H1 (cell line): ENCODE data around the gene MATR3. TPM values are rescaled to one million over a fixed set of nuclear protein-coding genes. Genes with fewer than 3 reads are reported as not detected.
"Not testable (repeated sequence)": the region's sequence is repeated elsewhere in the genome, so short reads cannot be mapped to it uniquely, and the experiment has no call there.

Experiments used
- CTCF ChIA-PET: fragments of 300-600 bp; sonication (Branson Sonifier 250); formaldehyde crosslinking; loops from one replicate; lab custom pipeline; 2021; ENCODE audit not compliant: partially characterized antibody; lab: Charles Lee
- POLR2A ChIA-PET: fragments of 300-600 bp; sonication (Branson Sonifier 250); formaldehyde crosslinking; loops from one replicate; lab custom pipeline; 2021; ENCODE audit warnings: inconsistent platforms; ENCODE audit not compliant: partially characterized antibody; lab: Charles Lee
- DNase-seq, 2 experiments: peaks; one replicate each; pipeline versions ENCODE4 v3.0.0 to v3.0.0-alpha.2; 2010 to 2022; ENCODE audit warnings: low spot score in 2 of 2, low read depth in 1 of 2, mixed read lengths in 1 of 2
- FAIRE-seq: peaks from 2 replicates; lab custom pipeline; 2011; peaks lifted over from hg19 to GRCh38; lab: Jason Lieb, UNC
- H2AFZ ChIP-seq: 2 replicates; pipeline ENCODE4 v1.8.1; 2012; ENCODE audit warnings: low read length, inconsistent platforms
- H2AK5ac ChIP-seq: 2 replicates; pipeline ENCODE4 v1.6.1; 2013; ENCODE audit warnings: low read depth, low read length
- H2BK120ac ChIP-seq: replicated peaks from 2 replicates; pipeline ENCODE3; 2013; ENCODE audit warnings: low read depth, low read length, inconsistent platforms
- H2BK12ac ChIP-seq: 2 replicates; pipeline ENCODE4 v1.6.1; 2013; ENCODE audit warnings: low read depth, low read length
- H2BK15ac ChIP-seq: 2 replicates; pipeline ENCODE4 v1.6.1; 2013; ENCODE audit warnings: low read length
- H2BK20ac ChIP-seq: 2 replicates; pipeline ENCODE4 v1.6.1; 2013; ENCODE audit warnings: low read length
- H2BK5ac ChIP-seq: 2 replicates; pipeline ENCODE4 v1.6.1; 2013; ENCODE audit warnings: low read depth, low read length
- H3K14ac ChIP-seq: 2 replicates; pipeline ENCODE4 v1.6.1; 2013; ENCODE audit warnings: inconsistent platforms; ENCODE audit not compliant: insufficient read length
- H3K18ac ChIP-seq: 2 replicates; pipeline ENCODE4 v1.6.1; 2013; ENCODE audit warnings: low read length; ENCODE audit errors: extremely low read depth
- H3K23ac ChIP-seq: 2 replicates; pipeline ENCODE4 v1.6.1; 2013; ENCODE audit warnings: inconsistent platforms; ENCODE audit not compliant: insufficient read length
- H3K23me2 ChIP-seq: 2 replicates; pipeline ENCODE4 v1.6.1; 2013; ENCODE audit warnings: low read depth, low read length
- H3K27ac ChIP-seq: 2 replicates; pipeline ENCODE4 v1.6.1; 2011; ENCODE audit warnings: low read depth, low read length, inconsistent platforms
- H3K27me3 ChIP-seq, 4 experiments: replicated peaks in 1 of 4; 1 replicate in 1 of 4; 2 replicates in 3 of 4; pipeline versions ENCODE4 v1.6.1 to v1.8.1; 2011 to 2013; ENCODE audit warnings: low read length in 3 of 4, mild to moderate bottlenecking in 3 of 4, inconsistent platforms in 2 of 4, mixed read lengths in 2 of 4, moderate library complexity in 1 of 4; ENCODE audit not compliant: control insufficient read depth in 3 of 4, insufficient read depth in 3 of 4; ENCODE audit errors: extremely low read depth in 1 of 4
- H3K36me3 ChIP-seq, 4 experiments: 2 replicates each; pipeline versions ENCODE4 v1.6.1 to v1.8.1; 2011 to 2013; ENCODE audit warnings: mild to moderate bottlenecking in 4 of 4, low read length in 3 of 4, moderate library complexity in 2 of 4, control low read depth in 1 of 4, inconsistent platforms in 1 of 4; ENCODE audit not compliant: insufficient read depth in 4 of 4, control insufficient read depth in 2 of 4
- H3K4ac ChIP-seq: replicated peaks from 2 replicates; pipeline ENCODE3; 2013; ENCODE audit warnings: low read length, low read depth, mixed read lengths, inconsistent platforms; ENCODE audit not compliant: insufficient read length
- H3K4me1 ChIP-seq, 4 experiments: replicated peaks in 1 of 4; 1 replicate in 1 of 4; 2 replicates in 3 of 4; pipeline versions ENCODE4 v1.6.1 to v1.8.1; 2011 to 2013; ENCODE audit warnings: low read length in 3 of 4, inconsistent platforms in 2 of 4, mixed read lengths in 1 of 4; ENCODE audit not compliant: insufficient read depth in 4 of 4, control insufficient read depth in 3 of 4
- H3K4me2 ChIP-seq, 2 experiments: 2 replicates each; pipeline versions ENCODE4 v1.6.1 to v1.8.1; 2011 to 2013; ENCODE audit warnings: low read depth in 2 of 2, low read length in 2 of 2, control low read depth in 1 of 2, inconsistent platforms in 1 of 2, mild to moderate bottlenecking in 1 of 2; ENCODE audit not compliant: insufficient read depth in 1 of 2
- H3K4me3 ChIP-seq, 4 experiments: fragments of 200-600, 300-600 bp in 1 of 4; sonication (generic), shearing (Covaris generic), sonication (Bioruptor Twin) in 1 of 4; 2 replicates each; pipeline versions ENCODE4 v1.5.1 to v1.8.1; 2011 to 2016; ENCODE audit warnings: low read length in 4 of 4, low read depth in 3 of 4, control low read depth in 2 of 4, inconsistent platforms in 2 of 4, mild to moderate bottlenecking in 2 of 4, mixed read lengths in 1 of 4, moderate library complexity in 1 of 4; ENCODE audit not compliant: insufficient read depth in 2 of 4; ENCODE audit errors: extremely low read depth in 1 of 4
- H3K56ac ChIP-seq: replicated peaks from 2 replicates; pipeline ENCODE3; 2013; ENCODE audit warnings: low read depth, mild to moderate bottlenecking, mixed read lengths, low read length, inconsistent platforms; ENCODE audit not compliant: insufficient read length
- H3K79me1 ChIP-seq: 2 replicates; pipeline ENCODE4 v1.6.1; 2013; ENCODE audit warnings: low read depth, low read length, control low read depth
- H3K79me2 ChIP-seq, 2 experiments: 2 replicates each; pipeline versions ENCODE4 v1.6.1 to v1.8.1; 2012 to 2013; ENCODE audit warnings: low read length in 2 of 2, mild to moderate bottlenecking in 2 of 2, inconsistent platforms in 1 of 2; ENCODE audit not compliant: insufficient read depth in 2 of 2, control insufficient read depth in 1 of 2
- H3K9ac ChIP-seq, 4 experiments: replicated peaks in 1 of 4; 1 replicate in 1 of 4; 2 replicates in 3 of 4; pipeline versions ENCODE4 v1.6.1 to v1.8.1; 2011 to 2013; ENCODE audit warnings: low read depth in 3 of 4, low read length in 3 of 4, control low read depth in 2 of 4, mild to moderate bottlenecking in 2 of 4, moderate library complexity in 2 of 4, inconsistent platforms in 1 of 4; ENCODE audit errors: extremely low read depth in 1 of 4
- H3K9me3 ChIP-seq, 2 experiments: 2 replicates each; pipeline versions ENCODE4 v1.6.1 to v1.8.1; 2012 to 2013; ENCODE audit warnings: mild to moderate bottlenecking in 2 of 2, moderate library complexity in 2 of 2, control low read depth in 1 of 2, inconsistent platforms in 1 of 2, low read depth in 1 of 2, low read length in 1 of 2, mixed read lengths in 1 of 2; ENCODE audit not compliant: insufficient read depth in 2 of 2
- H4K20me1 ChIP-seq, 2 experiments: replicated peaks in 1 of 2; 2 replicates each; pipeline versions ENCODE3 to v1.8.1; 2011 to 2013; ENCODE audit warnings: inconsistent platforms in 2 of 2, low read length in 2 of 2, mild to moderate bottlenecking in 1 of 2; ENCODE audit not compliant: insufficient read depth in 2 of 2, control insufficient read depth in 1 of 2
- H4K5ac ChIP-seq: 2 replicates; pipeline ENCODE4 v1.6.1; 2013; ENCODE audit warnings: low read length, low read depth, mixed read lengths, inconsistent platforms; ENCODE audit not compliant: insufficient read length
- H4K8ac ChIP-seq: 2 replicates; pipeline ENCODE4 v1.8.0; 2013; ENCODE audit warnings: mild to moderate bottlenecking, moderate library complexity, low read length, inconsistent platforms; ENCODE audit not compliant: insufficient read depth; ENCODE audit errors: extremely low read depth
- H4K91ac ChIP-seq: replicated peaks from 2 replicates; pipeline ENCODE3; 2013; ENCODE audit warnings: low read length, mixed read lengths, inconsistent platforms; ENCODE audit not compliant: insufficient read length
- WGBS, 2 experiments: shearing (Covaris generic) in 1 of 2; methylation state at CpG; one replicate each; pipeline versions ENCODE4 v1.1.6 to v1.1.7; 2013 to 2015; ENCODE audit warnings: low lambda C conversion rate in 2 of 2, mixed read lengths in 2 of 2, inconsistent platforms in 1 of 2, low coverage in 1 of 2, missing lambda C conversion rate in 1 of 2; ENCODE audit not compliant: insufficient replicate concordance in 2 of 2, insufficient coverage in 1 of 2, insufficient read length in 1 of 2; ENCODE audit errors: extremely low coverage in 1 of 2, missing lambda C conversion rate in 1 of 2; 5-methylcytosine and 5-hydroxymethylcytosine counted together
- polyA plus RNA-seq, 7 experiments: library from polyadenylated mRNA; depleted of rRNA in 3 of 7; stranded (reverse) in 5 of 7; unstranded in 2 of 7; fragments of >200 nt in 5 of 7; fragments of 200-250 nt in 2 of 7; gene quantifications; 1 replicate in 5 of 7; 2 replicates in 1 of 7; 4 replicates in 1 of 7; pipeline versions ENCODE4 v1.2.1 to v1.2.3, GENCODE V29; 2011 to 2013; ENCODE audit warnings: missing spikeins in 2 of 7, mixed read lengths in 2 of 7
- total RNA-seq: library from RNA; stranded (reverse); fragmentation: NEBNext Ultra II Directional; extraction: Animal tissue kit (Norgen Biotek cat#: 25700); gene quantifications from 2 replicates; pipeline ENCODE4 v1.2.1, GENCODE V29; 2021

The MATR3 gene
- total and polyA plus RNA-seq, 2 of the 8 experiments (the other 6 are each of a cell fraction or from before 2014, with no cell fraction given) = 116 to 389 TPM

- not testable (repeated sequence) for H4K5ac ChIP-seq, H2BK20ac ChIP-seq, H3K4ac ChIP-seq, H4K91ac ChIP-seq, H3K9ac ChIP-seq, DNase-seq, H3K56ac ChIP-seq, H3K27me3 ChIP-seq, H2AK5ac ChIP-seq, H2BK120ac ChIP-seq, H3K9me3 ChIP-seq, H4K8ac ChIP-seq, H3K4me3 ChIP-seq, H2BK15ac ChIP-seq, H3K23ac ChIP-seq, H3K79me1 ChIP-seq, H3K14ac ChIP-seq, H2BK5ac ChIP-seq, H2BK12ac ChIP-seq, H3K4me1 ChIP-seq, H3K18ac ChIP-seq, H3K4me2 ChIP-seq, FAIRE-seq, H3K27ac ChIP-seq, H2AFZ ChIP-seq, H3K23me2 ChIP-seq
- ChIA-PET POLR2A (interaction anchor here (0.7 to 2.5 kb wide), 8 partner anchors 8 to 53 kb away, joined by 3 to 20 read pairs (median 4); partner anchors contain the start of gene MATR3), CTCF (interaction anchor here (0.6 to 1.1 kb wide), 2 partner anchors 24 to 556 kb away, joined by 3 read pairs; no protein-coding TSS in a partner anchor)
- whole genome bisulfite sequencing, 2 experiments = 96% methylated on average over 7 of the region's 8 CpGs; no CpG with 5 or more reads in 1 of the 2 experiments
- H4K20me1 ChIP-seq = peaks cover 15% of the 10 kb centered on the region in 2 experiments
- peaks cover 39 to 82% of the 10 kb centered on the region in 2 experiments for H3K79me2 ChIP-seq
- peaks cover 0 to 16% (median 0%) of the 10 kb centered on the region in 4 experiments; a peak in 3 of 8 replicates for H3K36me3 ChIP-seq
Measured at GRCh38 chr5:139345442-139345841, 51.9 kb downstream of the MATR3 start.

GRCh38 chr5:139347863-139348262, 54.3 kb downstream of the MATR3 start:
- not testable (repeated sequence) for H2BK120ac ChIP-seq, H3K9me3 ChIP-seq, H3K56ac ChIP-seq, DNase-seq, H2BK20ac ChIP-seq, H4K8ac ChIP-seq, H3K4ac ChIP-seq, FAIRE-seq, H3K4me2 ChIP-seq, H3K79me1 ChIP-seq, H2AFZ ChIP-seq, H3K14ac ChIP-seq, H3K23me2 ChIP-seq, H2BK15ac ChIP-seq, H2BK12ac ChIP-seq, H4K5ac ChIP-seq, H3K27ac ChIP-seq, H3K18ac ChIP-seq, H3K27me3 ChIP-seq, H2BK5ac ChIP-seq, H3K23ac ChIP-seq, H3K4me1 ChIP-seq, H4K91ac ChIP-seq, H3K9ac ChIP-seq, H2AK5ac ChIP-seq, H3K4me3 ChIP-seq
- ChIA-PET CTCF (interaction anchor here (0.7 kb wide), 1 partner anchor 26 kb away, joined by 3 read pairs; no protein-coding TSS in a partner anchor), POLR2A (interaction anchor here (0.6 to 2.5 kb wide), 7 partner anchors 9 to 784 kb away, joined by 3 to 20 read pairs (median 3); no protein-coding TSS in a partner anchor)
- Histone ChIP-seq H3K79me2 (peaks cover 44 to 100% of the 10 kb centered on the region in 2 experiments), H3K36me3 (peaks cover 0 to 16% (median 0%) of the 10 kb centered on the region in 4 experiments; a peak in 4 of 8 replicates), H4K20me1 (peaks cover 18% of the 10 kb centered on the region in 2 experiments)
- WGBS, 2 experiments = 91% methylated on average over 9 of the region's 9 CpGs; no CpG with 5 or more reads in 1 of the 2 experiments
